GM18907 (cell line): ENCODE results near the gene NELFA.

Source experiments
- ATAC-seq: cut with Tn5 transposase; IDR thresholded peaks from one replicate; pipeline ENCODE4 v1.9.1; 2021; ENCODE audit warnings: mild to moderate bottlenecking, moderate library complexity; ENCODE audit not compliant: unreplicated experiment

The NELFA gene

GRCh38 chr4:2008921-2009650, at the start of gene NELFA:
Gene NELFA, minus strand, starts transcription at chr4:2008974. Its CDS starts 15 bp downstream, at chr4:2008959.
- peak; percentile 83 for ATAC-seq

- no peak for ATAC-seq
These were observed 48.8 kb upstream of the NELFA start for GRCh38 chr4:2057382-2058065.

DNA sequence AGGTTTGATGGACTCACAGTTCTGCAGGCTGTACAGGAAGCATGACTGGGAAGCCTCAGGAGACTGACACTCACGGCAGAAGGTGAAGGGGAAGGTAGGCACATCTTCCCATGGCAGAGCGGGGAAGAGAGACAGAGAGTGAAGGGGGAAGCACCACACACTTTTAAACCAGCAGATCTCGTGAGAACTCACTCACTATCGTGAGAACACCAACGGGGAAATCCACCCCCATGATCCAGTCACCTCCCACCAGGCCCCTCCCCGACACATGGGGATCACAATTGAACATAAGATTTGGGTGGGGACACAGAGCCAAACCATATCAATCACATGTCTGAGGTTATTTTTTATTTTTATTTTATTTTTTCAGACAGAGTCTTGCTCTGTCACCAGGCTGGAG, 45.4 kb upstream of the NELFA start:
- ATAC-seq = no peak

DNA sequence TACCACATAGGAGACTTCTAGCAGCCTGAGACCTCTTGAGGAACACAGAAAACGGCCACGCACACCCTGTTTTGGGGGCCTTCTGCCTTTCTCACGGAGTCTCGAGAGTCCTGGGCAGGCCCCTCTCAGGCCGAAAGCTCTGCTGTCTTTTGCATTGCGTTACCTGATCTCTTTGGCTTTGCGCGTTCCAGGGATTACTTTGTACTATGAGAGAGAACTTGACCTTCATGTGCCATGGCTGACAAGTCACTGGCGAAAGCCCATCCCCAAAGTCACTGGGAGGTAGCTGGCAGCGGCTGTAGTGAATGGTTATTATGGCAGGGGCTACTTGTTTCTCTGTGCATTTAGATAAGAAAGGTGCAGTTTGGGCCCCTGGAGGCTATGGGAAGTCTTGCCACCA, 42.3 kb upstream of the NELFA start:
- ATAC-seq = no peak

GRCh38 chr4:2049811-2050210, 41.0 kb upstream of the NELFA start:
- ATAC-seq = no peak

GRCh38 chr4:2049381-2049780, 40.6 kb upstream of the NELFA start:
- ATAC-seq = no peak

DNA sequence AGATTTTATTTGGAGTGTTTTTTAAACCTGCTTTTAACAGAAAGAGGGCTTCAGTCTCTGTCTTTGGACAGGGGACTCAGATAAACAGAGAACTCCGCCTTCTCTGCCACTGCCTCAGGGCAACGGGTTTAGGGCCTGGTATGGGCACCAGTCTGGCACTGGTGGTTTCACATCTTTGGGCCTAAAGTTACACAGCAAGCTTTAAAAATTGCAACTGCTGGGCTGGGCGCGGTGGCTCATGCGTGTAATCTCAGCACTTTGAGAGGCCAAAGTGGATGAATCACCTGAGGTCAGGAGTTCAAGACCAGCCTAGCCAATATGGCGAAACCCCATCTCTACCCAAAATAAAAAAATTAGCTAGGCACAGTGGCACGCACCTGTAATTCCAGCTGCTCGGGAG, 40.1 kb upstream of the NELFA start:
- ATAC-seq = no peak

DNA sequence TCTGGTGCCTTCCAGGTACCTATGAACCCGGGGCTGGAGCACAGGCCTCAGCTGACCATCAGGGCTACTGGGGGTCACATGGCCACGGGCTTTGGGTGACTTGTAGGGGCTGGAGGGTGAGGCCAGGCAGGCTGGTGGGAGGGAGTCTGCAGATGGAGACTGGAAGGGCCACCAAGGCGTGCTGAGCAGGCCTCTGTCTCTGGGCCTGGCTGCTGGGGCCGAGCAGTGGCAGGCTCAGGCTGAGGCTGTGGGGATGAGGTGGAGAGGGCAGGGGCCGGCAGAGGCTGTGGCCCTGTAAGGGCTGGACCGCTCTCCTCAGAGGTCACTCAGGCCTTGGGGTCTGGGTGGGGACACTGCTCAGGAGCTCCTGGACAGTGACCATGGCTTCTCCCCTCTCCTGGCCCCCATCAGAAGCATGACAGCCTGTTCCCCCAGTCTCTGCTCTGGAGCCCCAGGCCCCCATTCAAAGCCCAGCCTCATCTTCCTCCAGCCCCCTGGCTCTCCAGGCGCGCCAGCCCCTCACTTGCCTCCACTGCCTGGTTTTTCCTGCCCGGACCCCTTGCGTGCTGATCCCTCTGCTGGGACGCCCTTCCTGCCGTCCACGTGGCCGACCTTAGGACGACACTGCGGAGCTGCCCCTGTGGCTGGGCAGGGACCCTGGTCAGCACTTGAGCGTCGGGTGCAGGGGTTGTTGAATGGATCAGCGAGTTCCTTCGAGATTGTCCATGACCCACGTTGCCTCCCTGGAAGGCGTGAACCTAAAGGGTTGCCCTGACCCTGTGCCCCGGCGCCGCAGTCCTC, 39.2 kb upstream of the NELFA start:
- ATAC-seq = no peak

DNA sequence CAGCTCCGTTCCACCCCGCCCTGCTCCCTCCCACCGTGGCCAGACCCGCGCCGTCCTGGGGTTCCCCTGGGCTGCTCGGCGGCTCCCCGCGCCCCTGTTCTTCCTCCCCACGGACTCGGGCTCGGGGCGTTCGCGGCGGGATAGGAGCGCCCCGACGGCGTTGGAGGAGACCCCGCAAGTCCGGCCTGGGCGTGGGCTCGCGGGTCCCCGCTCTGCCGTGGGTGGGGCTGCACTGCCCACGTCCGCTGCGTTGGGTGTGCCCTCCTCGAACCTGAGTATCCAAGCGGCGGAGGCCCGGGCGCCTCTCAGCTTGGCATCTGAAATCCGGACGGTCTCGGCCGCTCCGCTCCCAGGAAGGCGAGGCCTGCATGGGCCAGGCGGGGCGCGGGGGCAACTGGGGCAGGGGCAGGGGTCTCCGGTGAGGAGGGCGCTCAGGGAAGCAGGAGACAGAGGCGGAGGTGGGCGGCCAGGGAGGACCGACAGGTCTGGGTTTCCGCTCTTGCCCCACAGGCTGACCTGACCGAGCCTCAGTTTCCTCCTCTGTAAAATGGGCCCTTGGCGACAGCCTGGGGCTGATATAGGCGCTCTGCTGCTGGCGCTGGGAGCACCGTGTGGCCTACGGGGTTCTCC, 38.4 kb upstream of the NELFA start:
- no peak for ATAC-seq

GRCh38 chr4:2046031-2046961, 37.5 kb upstream of the NELFA start:
- no peak for ATAC-seq

DNA sequence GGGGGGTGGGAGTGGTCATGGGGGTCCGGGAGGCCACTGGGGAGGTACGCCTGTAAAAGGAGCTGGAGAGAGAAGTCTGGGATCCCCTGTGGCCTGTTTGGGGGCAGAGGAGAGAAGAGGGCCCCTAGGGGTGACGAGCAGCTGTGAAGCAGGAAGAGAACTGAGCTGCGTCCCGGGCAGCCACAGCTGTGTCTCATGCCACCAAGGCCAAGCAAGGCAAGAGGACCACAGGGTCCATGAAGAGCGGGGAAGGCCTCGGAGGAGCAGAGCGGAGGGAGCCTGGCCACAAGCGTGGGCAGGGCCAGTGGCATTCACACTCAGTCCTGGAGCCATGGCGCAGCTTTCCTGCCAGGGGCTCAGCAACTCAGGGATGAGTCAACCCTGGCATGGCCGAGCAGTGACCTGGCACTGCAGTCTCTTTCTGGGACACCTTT, 36.8 kb upstream of the NELFA start:
- no peak for ATAC-seq

- no peak for ATAC-seq
These were observed 36.1 kb upstream of the NELFA start for GRCh38 chr4:2044542-2045517.

DNA sequence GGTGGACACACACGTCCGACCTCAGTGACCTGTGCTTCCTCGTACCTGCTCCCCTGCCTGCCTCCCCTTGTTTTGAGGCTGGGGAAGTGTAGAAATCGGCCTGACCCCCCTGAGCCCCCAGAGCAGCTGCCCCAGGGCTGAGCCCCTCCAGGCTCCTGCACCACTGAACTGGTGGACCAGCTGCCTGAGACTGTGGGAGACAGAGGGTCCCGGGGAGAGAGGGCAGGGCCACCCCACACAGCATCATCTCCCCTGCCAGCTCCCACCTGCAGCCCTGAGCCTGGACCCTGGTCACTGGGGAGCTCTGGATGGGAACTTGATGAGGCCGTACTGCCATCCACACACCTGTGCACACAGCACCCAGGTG, 35.3 kb upstream of the NELFA start:
- no peak for ATAC-seq

- no peak for ATAC-seq
These were observed 34.8 kb upstream of the NELFA start for GRCh38 chr4:2043396-2044118.

GRCh38 chr4:2042947-2043395, 34.2 kb upstream of the NELFA start:
- no peak for ATAC-seq

DNA sequence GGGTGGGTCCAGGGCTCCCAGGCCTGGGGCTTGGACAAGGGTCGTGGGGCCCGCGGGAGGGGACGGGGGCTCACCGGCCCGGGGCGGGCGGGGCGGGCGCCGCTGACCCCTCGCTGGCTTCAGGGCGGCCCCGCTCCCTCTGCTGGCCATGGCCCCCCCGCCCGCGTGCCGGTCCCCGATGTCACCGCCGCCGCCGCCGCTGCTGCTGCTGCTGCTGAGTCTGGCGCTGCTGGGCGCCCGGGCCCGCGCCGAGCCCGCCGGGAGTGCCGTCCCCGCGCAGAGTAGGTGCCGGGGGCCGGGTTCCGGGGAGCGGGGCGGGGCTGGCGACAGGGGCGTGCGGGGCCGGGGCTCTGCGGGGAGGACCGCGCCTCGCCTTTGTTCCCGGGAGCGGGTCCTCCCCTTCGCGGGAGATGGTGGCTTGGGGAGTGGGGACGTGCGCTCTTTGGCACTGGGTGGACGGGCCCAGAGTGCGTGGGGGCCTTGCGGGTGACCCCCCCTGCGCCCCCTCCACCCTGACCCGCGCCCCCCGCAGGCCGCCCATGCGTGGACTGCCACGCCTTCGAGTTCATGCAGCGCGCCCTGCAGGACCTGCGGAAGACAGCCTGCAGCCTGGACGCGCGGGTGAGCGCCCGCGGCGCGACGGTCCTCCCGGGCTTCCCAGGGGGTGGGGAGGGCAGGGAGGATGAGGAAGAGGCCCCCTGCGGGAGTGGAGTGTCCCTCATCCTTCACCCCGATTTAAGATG, 33.6 kb upstream of the NELFA start:
- peak; percentile 39 for ATAC-seq

- ATAC-seq = peak; percentile 64
These were observed 32.7 kb upstream of the NELFA start for GRCh38 chr4:2041239-2042130.
